Caco-2 (cell line): ENCODE results near the gene ZNF552. TPM values are rescaled to one million over a fixed set of nuclear protein-coding genes. Genes with fewer than 3 reads are reported as not detected.

Source experiments
- BruUV-seq: library from RNA; stranded (reverse); fragments of 400-500 nt; replicated peaks from 2 replicates; lab custom pipeline; 2021; lab: Mats Ljungman, UMichigan
- CTCF ChIA-PET: fragments of 300-600 bp; sonication (Branson Sonifier 250); formaldehyde crosslinking; loops from one replicate; lab custom pipeline; 2022; ENCODE audit warnings: antibody characterized with exemption; lab: Charles Lee
- POLR2A ChIA-PET: fragments of 300-600 bp; sonication (Branson Sonifier 250); formaldehyde crosslinking; loops from one replicate; lab custom pipeline; 2022; ENCODE audit warnings: antibody characterized with exemption; lab: Charles Lee
- DNase-seq, 2 experiments: peaks; one replicate each; pipeline versions ENCODE4 v3.0.0 to v3.0.0-alpha.2; 2020 to 2022
- H3K27me3 ChIP-seq: replicated peaks from 2 replicates; pipeline ENCODE4 v1.6.0; 2011; ENCODE audit warnings: low read length; ENCODE audit not compliant: control insufficient read depth, insufficient read depth
- H3K36me3 ChIP-seq: 2 replicates; pipeline ENCODE4 v1.5.1; 2011; ENCODE audit warnings: low read length; ENCODE audit not compliant: control insufficient read depth, insufficient read depth
- H3K4me1 ChIP-seq: fragments of 250-450 bp; sonication (Bioruptor Pico); 2 replicates; pipeline ENCODE4 v1.5.1; 2020; ENCODE audit warnings: mild to moderate bottlenecking
- H3K4me3 ChIP-seq: 2 replicates; pipeline ENCODE4 v1.5.1; 2011; ENCODE audit warnings: low read depth, mild to moderate bottlenecking, control low read depth, low read length
- H3K9me3 ChIP-seq: fragments of 250-450 bp; sonication (Bioruptor Pico); 2 replicates; pipeline ENCODE4 v1.5.1; 2020; ENCODE audit warnings: mild to moderate bottlenecking, moderate library complexity
- H3K27ac Mint-ChIP-seq: one replicate; pipeline ENCODE4 v1.8.0; 2022; ENCODE audit warnings: mixed read lengths; ENCODE audit not compliant: unreplicated experiment
- H3K27me3 Mint-ChIP-seq: one replicate; pipeline ENCODE4 v1.8.0; 2022; ENCODE audit warnings: mixed read lengths; ENCODE audit not compliant: insufficient read depth, unreplicated experiment
- H3K36me3 Mint-ChIP-seq: one replicate; pipeline ENCODE4 v1.8.0; 2022; ENCODE audit warnings: mild to moderate bottlenecking, mixed read lengths; ENCODE audit not compliant: insufficient read depth, unreplicated experiment
- H3K4me1 Mint-ChIP-seq: one replicate; pipeline ENCODE4 v1.8.0; 2022; ENCODE audit warnings: low read depth, mixed read lengths; ENCODE audit not compliant: unreplicated experiment
- H3K4me3 Mint-ChIP-seq: one replicate; pipeline ENCODE4 v1.8.0; 2022; ENCODE audit warnings: mild to moderate bottlenecking, moderate library complexity, mixed read lengths; ENCODE audit not compliant: unreplicated experiment
- H3K9me3 Mint-ChIP-seq: one replicate; pipeline ENCODE4 v1.8.0; 2022; ENCODE audit warnings: mixed read lengths; ENCODE audit not compliant: unreplicated experiment
- CTCF ChIP-seq, 2 experiments: fragments of 200-600 bp in 1 of 2; IDR thresholded peaks; 1 replicate in 1 of 2; 2 replicates in 1 of 2; pipeline versions ENCODE4 v1.5.1 to v1.8.0; 2011 to 2022; ENCODE audit warnings: antibody characterized with exemption in 1 of 2, control low read depth in 1 of 2, inconsistent platforms in 1 of 2, low read depth in 1 of 2, low read length in 1 of 2, mild to moderate bottlenecking in 1 of 2, moderate library complexity in 1 of 2; ENCODE audit not compliant: insufficient read depth in 1 of 2, severe bottlenecking in 1 of 2, unreplicated experiment in 1 of 2
- intact Hi-C: fragments of 100-400 bp; cut with micrococcal nuclease; formaldehyde crosslinking; loops from one replicate; pipeline ENCODE4 v1.10.0; 2022; ENCODE audit not compliant: unreplicated experiment
- total RNA-seq: library from RNA; stranded (reverse); gene quantifications from 2 replicates; pipeline ENCODE4 v1.2.3, GENCODE V29; 2022

The ZNF552 gene
- total RNA-seq, 1 experiment from 2014 or later = 48.2 TPM

DNA sequence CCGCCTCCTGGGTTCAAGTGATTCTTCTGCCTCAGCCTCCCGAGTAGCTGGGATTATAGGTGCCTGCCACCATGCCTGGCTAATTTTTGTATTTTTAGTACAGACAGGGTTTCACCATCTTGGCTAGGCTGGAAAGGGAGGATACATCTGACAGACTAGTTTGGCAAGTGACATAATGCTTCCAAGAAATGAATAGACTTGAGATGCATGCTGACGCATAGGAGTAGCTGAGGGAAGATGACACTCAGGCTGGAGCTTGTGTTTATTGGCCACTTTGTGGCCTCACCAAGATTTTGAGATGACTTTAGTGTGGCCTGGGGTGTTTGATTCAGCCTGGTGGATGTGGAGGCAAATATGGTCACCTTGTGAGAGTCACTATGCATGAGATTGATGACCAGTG, 41.2 kb downstream of the ZNF552 start:
- no peaks in the 10 kb centered on the region for H3K4me1 Mint-ChIP-seq
- Histone ChIP-seq H3K4me3 (no peak overlapping the region), H3K36me3 (no peaks in the 10 kb centered on the region; the same call in 1 of the 2 replicates), H3K9me3 (peaks cover 7% of the 10 kb centered on the region), H3K4me1 (no peaks in the 10 kb centered on the region), H3K27me3 (no peaks in the 10 kb centered on the region)
- peaks cover 11% of the 10 kb centered on the region for H3K9me3 Mint-ChIP-seq
- CTCF ChIA-PET = no interaction called here
- DNase-seq = no peak
- POLR2A ChIA-PET = no interaction called here
- peaks cover 28% of the 10 kb centered on the region for H3K36me3 Mint-ChIP-seq
- TF ChIP-seq CTCF (IDR thresholded peaks at IDR 0.05; ENCODE audit: insufficient read depth in 1 of 2, low read depth in 1 of 2, low read length in 1 of 2, severe bottlenecking in 1 of 2, unreplicated experiment in 1 of 2) = no peak
- BruUV-seq = no TSS peak
- H3K4me3 Mint-ChIP-seq = no peak overlapping the region
- H3K27ac Mint-ChIP-seq = no peak overlapping the region
- intact Hi-C loops = no loop called here
- H3K27me3 Mint-ChIP-seq = no peaks in the 10 kb centered on the region

GRCh38 chr19:57771417-57771816, 43.3 kb downstream of the ZNF552 start:
- Histone ChIP-seq H3K36me3 (no peaks in the 10 kb centered on the region), H3K27me3 (no peaks in the 10 kb centered on the region), H3K4me3 (no peak overlapping the region), H3K9me3 (peaks cover 3% of the 10 kb centered on the region; the same call in 1 of the 2 replicates), H3K4me1 (no peaks in the 10 kb centered on the region)
- intact Hi-C loops = no loop called here
- POLR2A ChIA-PET = no interaction called here
- Mint-ChIP-seq H3K36me3 (peaks cover 22% of the 10 kb centered on the region), H3K9me3 (peaks cover 9% of the 10 kb centered on the region), H3K27me3 (no peaks in the 10 kb centered on the region), H3K27ac (no peak overlapping the region), H3K4me1 (no peaks in the 10 kb centered on the region), H3K4me3 (no peak overlapping the region)
- no TSS peak for BruUV-seq
- CTCF ChIA-PET = no interaction called here
- TF ChIP-seq CTCF (IDR thresholded peaks at IDR 0.05; ENCODE audit: insufficient read depth in 1 of 2, low read depth in 1 of 2, low read length in 1 of 2, severe bottlenecking in 1 of 2, unreplicated experiment in 1 of 2) = no peak
- no peak for DNase-seq

GRCh38 chr19:57769345-57770131, 45.2 kb downstream of the ZNF552 start, which contains the start of gene ZNF586:
ZNF586 (plus strand) TSS chr19:57769676; CDS start chr19:57769843, 167 bp downstream.
- POLR2A ChIA-PET = interaction anchor here (0.6 to 1.4 kb wide), 5 partner anchors 80 to 805 kb away, joined by 3 to 4 read pairs (median 3); partner anchors contain the start of gene ZNF587

More at GRCh38 chr19:57769345-57770131, 45.2 kb downstream of the ZNF552 start, which contains the start of gene ZNF586:
- no peak for TF ChIP-seq CTCF (IDR thresholded peaks at IDR 0.05; ENCODE audit: insufficient read depth in 1 of 2, low read depth in 1 of 2, low read length in 1 of 2, severe bottlenecking in 1 of 2, unreplicated experiment in 1 of 2)
- peak within 1 kb of the TSS; percentile 72 for H3K4me3 Mint-ChIP-seq
- Histone ChIP-seq H3K4me3 (peak within 1 kb of the TSS; percentile 68), H3K4me1 (no peaks in the 10 kb centered on the region), H3K9me3 (peaks cover 3% of the 10 kb centered on the region; the same call in 1 of the 2 replicates), H3K36me3 (no peaks in the 10 kb centered on the region), H3K27me3 (no peaks in the 10 kb centered on the region)
- H3K9me3 Mint-ChIP-seq = peaks cover 9% of the 10 kb centered on the region
- no peaks in the 10 kb centered on the region for H3K4me1 Mint-ChIP-seq
- DNase-seq = peak; percentile 78 to 82
- CTCF ChIA-PET = interaction anchor here (0.7 kb wide), 1 partner anchor 384 kb away, joined by 3 read pairs; no protein-coding TSS in a partner anchor
- H3K36me3 Mint-ChIP-seq = peaks cover 17% of the 10 kb centered on the region
- no TSS peak for BruUV-seq
- intact Hi-C loops = loop anchor here (1.0 kb wide), 1 partner anchor 191 kb away; the partner anchor contains the start of gene ZNF416
- no peak within 1 kb of the TSS for H3K27ac Mint-ChIP-seq
- H3K27me3 Mint-ChIP-seq = no peaks in the 10 kb centered on the region
